Ishikawa (cell line): ENCODE results near the gene ALDH7A1.

ENCODE experiments used
- EP300 ChIP-seq: IDR thresholded peaks from 2 replicates; pipeline ENCODE4 v1.6.1; 2012; ENCODE audit warnings: borderline replicate concordance
- FOXM1 ChIP-seq: IDR thresholded peaks from 2 replicates; pipeline ENCODE4 v1.6.1; 2012; ENCODE audit warnings: low read depth, borderline replicate concordance
- MAX ChIP-seq: IDR thresholded peaks from 2 replicates; pipeline ENCODE4 v1.6.1; 2012
- NFIC ChIP-seq: IDR thresholded peaks from 2 replicates; pipeline ENCODE4 v1.6.1; 2012
- RAD21 ChIP-seq: IDR thresholded peaks from 2 replicates; pipeline ENCODE4 v1.6.1; 2012; ENCODE audit warnings: low read depth
- REST ChIP-seq: IDR thresholded peaks from 2 replicates; pipeline ENCODE4 v1.6.1; 2012; ENCODE audit warnings: low read depth, mild to moderate bottlenecking
- TAF1 ChIP-seq: IDR thresholded peaks from 2 replicates; pipeline ENCODE4 v1.6.1; 2012; ENCODE audit warnings: low read depth, mild to moderate bottlenecking
- USF1 ChIP-seq: IDR thresholded peaks from 2 replicates; pipeline ENCODE4 v1.6.1; 2012
- YY1 ChIP-seq: IDR thresholded peaks from 2 replicates; pipeline ENCODE4 v1.6.1; 2012; ENCODE audit warnings: low read depth

GRCh38 chr5:126599499-126599898 is 4.5 kb upstream of the ALDH7A1 start:
- TF ChIP-seq EP300: no peak
- TF ChIP-seq MAX: no peak
- TF ChIP-seq YY1: no peak
- no peak for TF ChIP-seq REST
- no peak for TF ChIP-seq RAD21
- no peak for TF ChIP-seq TAF1
- TF ChIP-seq FOXM1: no peak
- TF ChIP-seq NFIC: no peak
- no peak for TF ChIP-seq USF1
